Tibial nerve (tissue), 4 donors: ENCODE results near the gene KREMEN2.

Experiments
- EP300 ChIP-seq, 2 donors: sonication (generic); formaldehyde crosslinking; IDR thresholded peaks; one replicate each; pipeline ENCODE4 v1.6.1; 2017; ENCODE audit warnings: antibody characterized with exemption in 2 of 2, mild to moderate bottlenecking in 1 of 2
- POLR2A ChIP-seq, 2 donors: fragments of 450-650 bp; IDR thresholded peaks; one replicate each; pipeline ENCODE4 v1.6.1; 2017; ENCODE audit warnings: antibody characterized with exemption in 2 of 2, mild to moderate bottlenecking in 2 of 2, moderate library complexity in 2 of 2
- TF ChIP-seq, protein P1 (sequence below), 5 experiments: fragments of 200-600 bp in 3 of 5; fragments of 450-650 bp in 2 of 5; sonication (generic) in 3 of 5; IDR thresholded peaks; one replicate each; pipeline ENCODE4 v1.5.1; 2016 to 2019; ENCODE audit warnings: antibody characterized with exemption in 5 of 5, mild to moderate bottlenecking in 3 of 5, moderate library complexity in 2 of 5

DNA sequence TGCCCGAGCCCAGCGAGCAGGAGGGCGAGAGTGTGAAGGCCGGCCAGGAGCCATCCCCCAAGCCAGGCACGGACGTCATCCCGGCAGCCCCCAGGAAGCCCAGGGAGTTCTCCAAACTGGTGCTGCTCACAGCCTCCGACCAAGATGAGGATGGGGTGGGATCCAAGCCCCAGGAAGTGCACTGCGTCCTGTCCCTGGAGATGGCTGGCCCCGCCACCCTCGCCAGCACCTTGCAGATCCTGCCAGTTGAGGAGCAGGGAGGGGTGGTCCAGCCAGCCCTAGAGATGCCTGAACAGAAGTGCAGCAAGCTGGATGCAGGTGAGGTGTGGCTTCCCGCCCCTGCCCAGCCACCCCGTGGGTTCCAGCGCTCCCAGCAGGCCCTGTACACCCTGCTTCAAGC, 34.4 kb upstream of the KREMEN2 start:
- TF ChIP-seq, protein P1, sequence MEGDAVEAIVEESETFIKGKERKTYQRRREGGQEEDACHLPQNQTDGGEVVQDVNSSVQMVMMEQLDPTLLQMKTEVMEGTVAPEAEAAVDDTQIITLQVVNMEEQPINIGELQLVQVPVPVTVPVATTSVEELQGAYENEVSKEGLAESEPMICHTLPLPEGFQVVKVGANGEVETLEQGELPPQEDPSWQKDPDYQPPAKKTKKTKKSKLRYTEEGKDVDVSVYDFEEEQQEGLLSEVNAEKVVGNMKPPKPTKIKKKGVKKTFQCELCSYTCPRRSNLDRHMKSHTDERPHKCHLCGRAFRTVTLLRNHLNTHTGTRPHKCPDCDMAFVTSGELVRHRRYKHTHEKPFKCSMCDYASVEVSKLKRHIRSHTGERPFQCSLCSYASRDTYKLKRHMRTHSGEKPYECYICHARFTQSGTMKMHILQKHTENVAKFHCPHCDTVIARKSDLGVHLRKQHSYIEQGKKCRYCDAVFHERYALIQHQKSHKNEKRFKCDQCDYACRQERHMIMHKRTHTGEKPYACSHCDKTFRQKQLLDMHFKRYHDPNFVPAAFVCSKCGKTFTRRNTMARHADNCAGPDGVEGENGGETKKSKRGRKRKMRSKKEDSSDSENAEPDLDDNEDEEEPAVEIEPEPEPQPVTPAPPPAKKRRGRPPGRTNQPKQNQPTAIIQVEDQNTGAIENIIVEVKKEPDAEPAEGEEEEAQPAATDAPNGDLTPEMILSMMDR (IDR thresholded peaks at IDR 0.05) = no peak
- no peak for TF ChIP-seq POLR2A (IDR thresholded peaks at IDR 0.05)
- TF ChIP-seq EP300 (IDR thresholded peaks at IDR 0.05) = no peak
